Kidney tubule cell (primary cell): ENCODE results near the gene PRR3.

Experiments used
- DNase-seq: peaks from one replicate; pipeline ENCODE4 v3.0.0-alpha.2; 2018; ENCODE audit warnings: low spot score

Gene PRR3

DNA sequence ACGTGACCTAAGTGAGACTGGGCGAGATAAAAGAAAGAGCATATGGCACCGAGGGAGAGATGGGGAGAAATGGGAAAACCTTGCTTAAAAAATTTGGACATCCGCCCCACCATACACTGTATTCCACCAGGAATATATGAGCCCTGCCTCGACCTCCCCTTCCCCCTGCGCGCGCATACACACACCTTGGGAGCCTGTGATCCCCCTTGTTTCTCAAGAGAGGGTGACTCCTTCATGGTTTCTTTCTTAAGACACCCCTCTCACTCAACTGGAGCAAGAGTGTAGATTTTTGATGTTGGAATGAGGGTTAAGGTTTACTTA lies 14.6 kb downstream of the PRR3 start:
- no peak for DNase-seq

- peak; percentile 64 for DNase-seq
Measured at GRCh38 chr6:30572148-30572547, 15.1 kb downstream of the PRR3 start.

GRCh38 chr6:30573113-30573512 lies 16.0 kb downstream of the PRR3 start:
- no peak for DNase-seq

GRCh38 chr6:30578051-30578450 lies 21.0 kb downstream of the PRR3 start:
- no peak for DNase-seq

GRCh38 chr6:30583921-30584320 lies 26.8 kb downstream of the PRR3 start:
- DNase-seq: no peak

DNA sequence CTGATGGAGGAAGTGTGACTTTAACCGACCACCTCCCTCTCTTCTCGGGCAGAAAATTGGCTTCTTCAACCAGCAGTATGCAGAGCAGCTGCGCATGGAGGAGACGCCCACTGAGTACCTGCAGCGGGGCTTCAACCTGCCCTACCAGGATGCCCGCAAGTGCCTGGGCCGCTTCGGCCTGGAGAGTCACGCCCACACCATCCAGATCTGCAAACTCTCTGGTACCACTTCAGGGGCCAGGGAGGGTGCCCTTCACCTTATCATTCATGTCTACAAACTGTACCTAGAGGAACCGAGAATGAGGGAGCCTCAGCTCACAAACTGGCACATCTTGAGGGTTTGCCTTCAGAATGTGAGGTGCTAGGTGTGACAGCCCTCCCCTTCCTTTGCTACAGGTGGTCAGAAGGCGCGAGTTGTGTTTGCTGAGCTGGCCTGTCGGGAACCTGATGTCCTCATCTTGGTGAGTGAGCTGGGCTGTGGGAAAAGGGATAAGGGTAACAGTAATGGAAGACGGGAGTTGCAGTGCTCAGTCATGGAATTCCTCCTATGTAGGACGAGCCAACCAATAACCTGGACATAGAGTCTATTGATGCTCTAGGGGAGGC lies 32.8 kb downstream of the PRR3 start:
- no peak for DNase-seq

DNA sequence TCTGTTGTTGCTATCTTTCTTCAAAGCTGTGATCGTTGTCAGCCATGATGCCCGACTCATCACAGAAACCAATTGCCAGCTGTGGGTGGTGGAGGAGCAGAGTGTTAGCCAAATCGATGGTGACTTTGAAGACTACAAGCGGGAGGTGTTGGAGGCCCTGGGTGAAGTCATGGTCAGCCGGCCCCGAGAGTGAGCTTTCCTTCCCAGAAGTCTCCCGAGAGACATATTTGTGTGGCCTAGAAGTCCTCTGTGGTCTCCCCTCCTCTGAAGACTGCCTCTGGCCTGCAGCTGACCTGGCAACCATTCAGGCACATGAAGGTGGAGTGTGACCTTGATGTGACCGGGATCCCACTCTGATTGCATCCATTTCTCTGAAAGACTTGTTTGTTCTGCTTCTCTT lies 33.4 kb downstream of the PRR3 start:
- no peak for DNase-seq

DNA sequence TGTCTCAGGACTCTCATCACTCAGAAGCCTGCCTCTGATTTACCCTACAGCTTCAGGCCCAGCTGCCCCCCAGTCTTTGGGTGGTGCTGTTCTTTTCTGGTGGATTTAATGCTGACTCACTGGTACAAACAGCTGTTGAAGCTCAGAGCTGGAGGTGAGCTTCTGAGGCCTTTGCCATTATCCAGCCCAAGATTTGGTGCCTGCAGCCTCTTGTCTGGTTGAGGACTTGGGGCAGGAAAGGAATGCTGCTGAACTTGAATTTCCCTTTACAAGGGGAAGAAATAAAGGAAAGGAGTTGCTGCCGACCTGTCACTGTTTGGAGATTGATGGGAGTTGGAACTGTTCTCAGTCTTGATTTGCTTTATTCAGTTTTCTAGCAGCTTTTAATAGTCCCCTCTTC lies 33.9 kb downstream of the PRR3 start:
- DNase-seq: peak; percentile 9

DNA sequence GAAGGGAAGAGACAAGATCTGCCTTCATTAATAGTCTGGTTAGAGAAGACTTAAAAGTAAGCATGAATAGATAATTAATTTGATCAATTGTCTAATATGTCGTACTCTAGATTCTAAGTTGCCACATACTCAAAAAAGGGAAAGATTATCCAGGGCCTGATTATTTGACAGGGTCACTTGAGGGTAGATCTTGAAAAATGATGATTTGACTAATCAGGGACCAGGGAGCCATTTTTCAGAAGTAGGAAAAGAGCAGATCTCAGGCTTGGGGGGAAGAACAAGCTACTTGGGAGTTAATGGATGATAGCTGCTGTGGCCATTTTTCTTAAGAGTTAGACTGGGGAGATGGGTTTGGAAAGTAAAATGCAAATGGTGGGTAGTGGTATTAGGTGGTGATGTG lies 35.2 kb downstream of the PRR3 start:
- no peak for DNase-seq

DNA sequence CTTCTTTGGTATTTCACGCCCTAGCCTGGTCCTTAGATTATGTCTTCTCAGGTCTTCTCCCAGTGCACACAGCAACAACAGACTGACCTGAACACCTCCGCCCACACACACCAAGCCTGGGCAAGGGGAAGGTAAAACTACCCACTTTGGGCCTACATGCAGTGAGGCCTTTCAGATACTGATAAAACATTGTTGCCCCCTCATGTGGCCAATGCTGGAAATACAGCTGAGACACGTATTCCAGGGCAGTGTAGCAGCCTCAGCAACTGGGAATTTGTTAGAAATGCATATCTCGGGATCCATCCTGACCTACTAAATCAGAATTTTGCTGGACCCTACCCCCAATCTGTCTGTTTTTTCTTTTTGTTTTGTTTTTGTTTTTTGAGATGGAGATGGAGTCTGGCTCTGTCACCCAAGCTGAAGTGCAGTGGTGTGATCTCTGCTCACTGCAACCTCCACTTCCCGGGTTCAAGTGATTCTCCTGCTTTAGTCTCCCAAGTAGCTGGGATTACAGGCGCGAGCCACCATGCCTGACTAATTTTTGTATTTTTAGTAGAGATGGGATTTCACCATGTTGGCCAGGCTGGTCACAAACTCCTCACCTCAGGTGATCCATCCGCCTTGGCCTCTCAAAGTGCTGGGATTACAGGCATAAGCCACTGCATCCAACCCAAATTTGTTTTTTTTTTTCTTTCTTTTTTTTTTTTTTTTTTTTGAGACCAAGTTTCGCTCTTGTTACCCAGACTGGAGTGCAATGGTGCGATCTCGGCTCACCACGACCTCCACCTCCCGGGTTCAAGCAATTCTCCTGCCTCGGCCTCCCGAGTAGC lies 40.4 kb downstream of the PRR3 start:
- DNase-seq: peak; percentile 75

- DNase-seq: no peak
Measured at GRCh38 chr6:30598912-30599624, 42.0 kb downstream of the PRR3 start.

DNA sequence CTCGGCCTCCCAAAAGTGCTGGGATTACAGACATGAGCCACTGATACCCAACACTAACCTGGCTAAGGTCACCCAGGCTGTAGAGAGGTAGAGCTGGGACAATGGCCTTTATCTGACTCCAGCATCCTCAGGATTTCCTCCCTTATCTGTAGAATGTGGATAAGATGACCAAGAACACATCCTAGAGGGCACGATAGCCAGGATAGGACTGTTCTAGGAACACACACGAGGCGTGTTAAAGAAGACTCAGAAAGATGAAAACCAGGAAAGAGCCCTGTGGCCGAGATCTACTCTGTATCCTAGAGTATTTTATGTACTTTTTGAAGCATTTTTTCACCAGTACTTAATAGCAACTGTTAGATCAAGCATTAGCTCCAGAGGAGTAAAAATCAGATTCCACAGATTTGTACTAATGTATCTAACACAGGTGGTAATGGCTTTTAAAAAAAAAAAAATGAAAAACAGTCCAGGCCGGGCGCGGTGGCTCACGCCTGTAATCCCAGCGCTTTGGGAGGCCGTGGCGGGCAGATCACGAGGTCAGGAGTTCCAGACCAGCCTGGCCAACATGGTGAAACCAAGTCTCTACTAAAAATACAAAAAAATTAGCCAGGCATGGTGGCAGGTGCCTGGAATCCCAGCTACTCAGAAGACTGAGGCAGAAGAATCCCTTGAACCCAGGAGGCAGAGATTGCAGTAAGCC lies 42.7 kb downstream of the PRR3 start:
- no peak for DNase-seq

- DNase-seq: no peak
Measured at GRCh38 chr6:30600451-30600961, 43.4 kb downstream of the PRR3 start.

- DNase-seq: no peak
Measured at GRCh38 chr6:30601436-30601814, 44.3 kb downstream of the PRR3 start.

DNA sequence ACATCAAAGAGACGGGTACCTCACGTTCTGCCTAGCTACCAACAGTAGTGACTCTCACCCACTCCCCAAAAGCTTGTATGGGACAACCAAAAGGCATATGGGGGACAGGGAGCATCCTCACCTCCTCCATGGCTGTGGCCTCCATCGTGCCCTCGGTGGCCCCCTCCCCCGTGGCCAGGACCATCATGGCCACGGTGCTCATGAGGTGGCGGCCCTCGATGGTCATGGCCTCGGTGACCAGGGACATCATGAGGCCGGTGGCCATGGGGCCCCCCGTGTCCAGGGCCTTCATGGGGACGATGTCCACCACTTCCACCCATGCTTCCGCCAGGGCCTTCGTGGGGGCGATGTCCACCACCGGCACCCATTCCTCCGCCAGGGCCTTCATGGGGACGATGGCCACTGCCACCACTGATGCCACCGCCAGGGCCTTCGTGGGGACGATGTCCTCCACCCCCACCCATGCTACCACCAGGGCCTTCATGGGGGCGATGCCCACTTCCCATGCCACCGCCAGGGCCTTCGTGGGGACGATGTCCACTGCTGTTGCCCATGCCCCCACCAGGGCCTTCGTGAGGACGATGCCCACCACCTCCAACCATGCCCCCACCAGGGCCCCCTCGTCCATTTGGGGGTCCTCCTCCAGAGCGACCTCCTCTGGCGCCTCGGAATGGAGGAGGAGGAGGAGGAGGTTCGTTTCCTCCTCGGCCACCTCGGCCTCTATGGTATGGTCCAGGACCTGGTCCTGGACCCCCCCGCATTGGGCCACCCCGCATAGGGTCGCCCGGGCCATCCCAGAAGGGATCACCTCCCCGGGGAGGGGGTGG lies 44.9 kb downstream of the PRR3 start:
- DNase-seq: no peak

DNA sequence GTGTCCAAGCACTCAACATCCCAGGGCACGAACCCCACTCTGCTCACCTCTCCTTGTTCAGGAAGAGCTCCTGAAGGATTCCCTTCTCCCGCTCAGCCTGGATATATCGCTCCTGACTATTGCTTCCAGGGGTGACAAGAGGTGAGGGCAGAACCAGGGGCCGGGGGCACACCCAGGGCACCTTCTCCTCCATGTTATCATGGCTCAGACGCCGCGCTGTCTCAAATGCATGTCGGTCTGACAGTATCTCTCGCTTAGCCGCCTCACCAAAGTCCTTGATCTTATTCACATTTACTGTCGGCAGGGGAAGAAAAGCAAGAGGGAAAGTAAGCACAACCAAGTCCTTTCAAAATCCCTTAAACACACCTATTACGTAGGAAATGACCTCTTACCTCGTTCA lies 46.9 kb downstream of the PRR3 start:
- no peak for DNase-seq

- no peak for DNase-seq
Measured at GRCh38 chr6:30610065-30610464, 53.0 kb downstream of the PRR3 start.

DNA sequence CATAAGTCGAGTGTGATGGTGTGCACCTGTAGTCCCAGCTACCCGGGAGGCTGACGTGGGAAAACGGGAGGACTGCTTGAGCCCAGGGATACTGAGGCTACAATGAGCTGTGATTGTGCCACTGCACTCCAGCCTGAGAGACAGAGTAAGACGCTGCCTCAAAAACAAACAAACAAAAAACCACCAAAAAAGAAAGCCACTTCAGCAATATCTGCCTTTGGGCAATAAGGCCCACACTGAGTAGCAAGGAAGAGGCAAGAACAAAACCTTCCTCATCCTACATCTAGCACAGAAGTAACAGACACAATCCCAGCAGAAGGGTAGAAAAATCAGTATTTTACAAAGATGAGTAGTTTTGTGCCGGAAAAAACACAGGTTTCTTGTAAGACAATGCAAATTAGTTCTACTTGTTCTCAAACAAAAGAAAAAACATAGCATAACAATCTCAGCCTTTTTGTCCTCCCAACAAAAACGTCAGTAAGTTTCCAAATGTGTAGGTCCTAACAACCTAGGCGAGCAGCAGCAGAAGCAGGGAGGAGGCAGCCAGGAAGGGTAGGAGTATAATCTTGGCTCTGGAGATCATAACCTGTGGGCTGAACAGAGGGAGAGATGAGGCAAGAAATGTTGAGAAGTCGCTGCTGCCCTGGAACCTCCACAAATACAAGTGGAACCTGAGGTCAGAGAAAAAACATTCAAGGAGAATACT lies 54.2 kb downstream of the PRR3 start:
- DNase-seq: no peak

DNA sequence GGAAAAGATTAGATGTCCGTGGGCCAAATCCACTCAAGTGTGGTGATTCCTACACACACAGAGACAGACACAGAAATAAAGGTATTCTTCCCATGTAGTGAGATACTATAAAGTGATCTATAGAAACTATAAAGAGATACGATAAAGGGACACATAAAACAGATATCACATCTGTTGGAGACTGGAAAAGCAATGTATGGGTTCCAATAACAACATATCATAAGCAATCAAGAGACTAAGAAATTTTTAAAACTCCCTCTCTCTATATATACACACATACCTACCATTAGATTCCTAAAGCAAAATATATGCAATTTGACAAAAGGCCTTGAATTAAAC lies 54.7 kb downstream of the PRR3 start:
- DNase-seq: no peak

DNA sequence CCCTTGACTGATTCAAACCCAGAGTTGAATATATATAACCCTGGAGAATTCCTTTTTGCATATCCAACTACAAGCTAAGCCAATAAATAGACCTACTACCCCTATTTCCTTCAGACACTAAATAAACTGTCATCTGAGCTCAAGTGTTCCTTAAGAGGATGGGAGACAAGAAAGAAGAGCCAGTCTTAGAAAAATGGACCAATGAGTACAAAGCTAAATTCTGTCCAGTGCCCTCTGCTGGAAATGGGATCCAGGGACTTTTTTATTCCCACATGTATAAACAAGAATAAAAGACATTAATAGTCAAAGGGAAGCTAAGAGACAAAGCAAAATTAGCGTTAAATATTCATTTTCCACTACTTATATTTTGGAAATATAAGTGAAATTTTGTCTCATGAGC lies 55.1 kb downstream of the PRR3 start:
- DNase-seq: peak; percentile 38

DNA sequence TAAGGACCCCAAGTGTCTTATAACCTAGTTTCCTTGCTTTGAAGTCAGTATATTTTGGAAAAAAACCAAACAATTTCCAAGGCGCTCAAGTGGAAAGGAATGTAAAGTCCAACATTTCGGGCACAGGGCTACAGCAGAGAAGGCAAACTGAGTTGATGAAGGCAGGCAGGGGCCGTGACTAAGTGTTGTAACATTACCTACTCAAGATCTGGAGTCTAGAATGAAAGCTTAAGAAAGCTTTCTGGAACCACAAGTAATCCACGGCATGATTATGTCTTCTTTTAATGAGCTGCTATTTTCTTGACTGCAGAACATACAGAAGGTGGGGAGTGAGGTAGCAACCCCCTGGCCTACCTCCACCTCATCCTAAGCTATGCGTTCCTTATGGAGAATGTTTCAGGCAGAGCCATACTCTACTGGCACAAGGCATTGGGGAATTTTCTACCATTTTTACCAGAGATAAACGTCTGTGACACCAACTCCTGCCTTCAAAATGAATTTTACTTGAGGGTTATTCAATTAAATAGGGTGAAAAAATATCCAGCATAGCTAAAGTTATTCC lies 55.7 kb downstream of the PRR3 start:
- DNase-seq: peak; percentile 84
